Activated naive CD4-positive, alpha-beta T cell treated with anti-CD3 and anti-CD28 coated beads, Interleukin-2, amount 10 ng/mL, durations not matched to agents 5 hours and 36 hours (primary cell): ENCODE measurements around the gene OR5AR1. TPM values are rescaled to one million over a fixed set of nuclear protein-coding genes. Genes with fewer than 3 reads are reported as not detected.

ENCODE experiments used
- total RNA-seq, 2 experiments: library from RNA; stranded (reverse); gene quantifications; one replicate each; pipeline ENCODE4 v1.2.3, GENCODE V29; 2021

Gene OR5AR1
- total RNA-seq: not detected

DNA sequence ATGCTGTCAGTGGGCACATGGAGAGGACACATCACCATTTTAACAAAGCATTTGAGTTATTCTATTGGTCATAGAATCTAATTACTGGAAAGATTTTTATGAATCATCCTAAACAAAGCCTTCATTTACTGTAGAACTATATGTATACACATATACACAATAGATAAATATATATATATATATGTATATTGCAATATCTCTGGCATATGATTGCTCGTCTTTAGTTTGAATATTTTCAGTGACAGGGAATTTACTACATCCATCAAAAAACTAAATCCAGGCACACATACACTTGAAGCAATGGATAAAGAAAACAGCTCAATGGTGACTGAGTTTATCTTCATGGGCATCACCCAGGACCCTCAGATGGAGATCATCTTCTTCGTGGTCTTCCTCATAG lies at the start of gene OR5AR1:
Gene OR5AR1, plus strand, starts transcription at position 301 of the 400 bp plus-strand sequence. Its CDS starts 0 bp downstream, at position 301.

GRCh38 chr11:56642339-56642738 lies 21.1 kb upstream of the OR5AR1 start, which contains the start of gene OR5AP2:
OR5AP2 (minus strand) TSS chr11:56642439; CDS start chr11:56642439, 0 bp downstream.

GRCh38 chr11:56698795-56699194 lies 35.3 kb downstream of the OR5AR1 start, which contains the start of gene OR9G1:
OR9G1 (plus strand) TSS chr11:56699095; CDS start chr11:56700388, 1,293 bp downstream.

Other genes starting within 250 kb of the OR5AR1 start
- gene OR5M3, start 190.3 kb upstream of the OR5AR1 start, total RNA-seq: not detected
- gene OR5M8, start 172.3 kb upstream of the OR5AR1 start, total RNA-seq: not detected
- gene OR5M11, start 120.4 kb upstream of the OR5AR1 start, total RNA-seq: not detected
- not detected for gene OR5M10, start 86.0 kb upstream of the OR5AR1 start, total RNA-seq
- gene OR5M1, start 48.8 kb upstream of the OR5AR1 start, total RNA-seq: not detected
- not detected for gene OR5AP2, start 21.2 kb upstream of the OR5AR1 start, total RNA-seq
- not detected for gene OR9G1, start 35.4 kb downstream of the OR5AR1 start, total RNA-seq
- gene OR9G4, start 85.0 kb downstream of the OR5AR1 start, total RNA-seq: not detected